Endothelial cell of hepatic sinusoid (primary cell): ENCODE results near the gene TOP2B.

ENCODE experiments used
- in situ Hi-C: cut with HindIII; loops from 2 replicates; pipeline ENCODE4 v1.10.0; 2017; ENCODE audit warnings: low sequenced_read_pairs

The TOP2B gene

GRCh38 chr3:25664812-25665314 lies at the start of gene TOP2B:
Gene TOP2B (minus strand): TSS chr3:25664907. CDS start chr3:25664297, 610 bp downstream.
- in situ Hi-C loops: no loop called here

- in situ Hi-C loops: no loop called here
Measured at GRCh38 chr3:25713341-25713985, 48.8 kb upstream of the TOP2B start.

- in situ Hi-C loops: no loop called here
Measured at GRCh38 chr3:25711090-25711489, 46.4 kb upstream of the TOP2B start.

- in situ Hi-C loops: no loop called here
Measured at GRCh38 chr3:25708036-25708435, 43.3 kb upstream of the TOP2B start.

GRCh38 chr3:25707268-25707926 lies 42.7 kb upstream of the TOP2B start:
- in situ Hi-C loops: no loop called here

- in situ Hi-C loops: no loop called here
Measured at GRCh38 chr3:25706213-25706612, 41.5 kb upstream of the TOP2B start.

- in situ Hi-C loops: loop anchor here (5.0 kb wide), 1 partner anchor 45 kb away; no protein-coding TSS in a partner anchor
Measured at GRCh38 chr3:25697553-25697952, 32.8 kb upstream of the TOP2B start.

- in situ Hi-C loops: loop anchor here (5.0 kb wide), 1 partner anchor 44 kb away; no protein-coding TSS in a partner anchor
Measured at GRCh38 chr3:25695731-25696420, 31.2 kb upstream of the TOP2B start.

GRCh38 chr3:25693238-25693637 lies 28.5 kb upstream of the TOP2B start:
- in situ Hi-C loops: no loop called here

GRCh38 chr3:25692341-25692740 lies 27.6 kb upstream of the TOP2B start:
- in situ Hi-C loops: no loop called here

- in situ Hi-C loops: no loop called here
Measured at GRCh38 chr3:25690768-25691533, 26.2 kb upstream of the TOP2B start.

- in situ Hi-C loops: no loop called here
Measured at GRCh38 chr3:25689226-25689625, 24.5 kb upstream of the TOP2B start.

GRCh38 chr3:25687742-25688141 lies 23.0 kb upstream of the TOP2B start:
- in situ Hi-C loops: no loop called here

GRCh38 chr3:25686766-25687165 lies 22.1 kb upstream of the TOP2B start:
- in situ Hi-C loops: no loop called here

GRCh38 chr3:25683882-25684281 lies 19.2 kb upstream of the TOP2B start:
- in situ Hi-C loops: loop anchor here (5.0 kb wide), 1 partner anchor 52 kb away; no protein-coding TSS in a partner anchor

- in situ Hi-C loops: loop anchor here (5.0 kb wide), 1 partner anchor 51 kb away; no protein-coding TSS in a partner anchor
Measured at GRCh38 chr3:25683410-25683809, 18.7 kb upstream of the TOP2B start.

GRCh38 chr3:25679642-25680302 lies 15.1 kb upstream of the TOP2B start:
- in situ Hi-C loops: loop anchor here (5.0 kb wide), 1 partner anchor 47 kb away; no protein-coding TSS in a partner anchor

- in situ Hi-C loops: no loop called here
Measured at GRCh38 chr3:25679166-25679565, 14.5 kb upstream of the TOP2B start.

- in situ Hi-C loops: no loop called here
Measured at GRCh38 chr3:25678581-25678980, 13.9 kb upstream of the TOP2B start.

- in situ Hi-C loops: no loop called here
Measured at GRCh38 chr3:25677121-25677520, 12.4 kb upstream of the TOP2B start.
